NCI-H187 treated with DMSO at 0.1 percent for 48 hours (cell line): Measurements from ENCODE around the gene PRPSAP1.

Source experiments
- DNase-seq: peaks from one replicate; lab custom pipeline; 2025; lab: John Stamatoyannopoulos, UW

The PRPSAP1 gene

GRCh38 chr17:76264755-76265623 is 88.7 kb downstream of the PRPSAP1 start, which contains the start of gene UBALD2:
Gene UBALD2 (plus strand): TSS chr17:76265348. CDS start chr17:76265506, 158 bp downstream.
- peak; percentile 85 for DNase-seq

GRCh38 chr17:76264425-76264754 is 89.3 kb downstream of the PRPSAP1 start:
- DNase-seq: no peak

GRCh38 chr17:76263896-76264295 is 89.8 kb downstream of the PRPSAP1 start:
- DNase-seq: no peak

- no peak for DNase-seq
Measured at GRCh38 chr17:76262732-76263344, 90.9 kb downstream of the PRPSAP1 start.

DNA sequence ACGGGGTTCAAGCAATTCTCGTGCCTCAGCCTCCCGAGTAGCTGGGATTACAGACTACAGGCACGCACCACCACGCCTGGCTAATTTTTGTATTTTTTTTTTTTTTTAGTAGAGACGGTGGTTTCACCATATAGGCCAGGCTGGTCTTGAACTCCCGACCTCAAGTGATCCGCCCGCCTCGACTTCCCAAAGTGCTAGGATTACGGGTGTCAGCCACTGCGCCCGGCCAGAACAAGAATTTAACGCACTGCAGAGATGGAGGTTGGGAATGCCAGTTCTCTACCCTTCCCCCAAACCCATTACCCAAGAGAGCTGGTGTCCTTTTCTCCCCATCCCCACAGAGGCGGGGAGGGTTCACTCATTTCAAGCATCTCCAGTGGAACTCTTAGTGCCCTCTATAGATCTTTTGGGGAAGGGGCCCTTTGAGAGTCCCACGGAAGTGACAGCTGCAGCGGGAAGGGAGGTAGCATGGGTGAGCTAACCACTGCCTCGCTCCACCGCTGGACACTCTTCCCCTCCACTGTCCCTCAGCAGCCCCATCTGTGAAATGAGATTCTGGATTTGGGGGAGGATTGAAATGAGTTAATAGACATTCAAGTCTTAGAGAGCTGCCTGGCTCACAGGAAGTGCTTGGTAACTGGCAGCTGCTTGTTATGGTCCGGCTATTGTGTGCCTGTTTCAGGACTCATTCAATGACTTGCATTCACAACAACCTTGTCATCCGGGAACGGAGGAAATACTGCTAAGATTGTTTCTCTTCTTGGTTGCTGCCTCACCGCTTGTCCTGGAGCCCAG is 92.1 kb downstream of the PRPSAP1 start:
- no peak for DNase-seq

GRCh38 chr17:76260669-76261068 is 93.0 kb downstream of the PRPSAP1 start:
- no peak for DNase-seq

GRCh38 chr17:76260220-76260619 is 93.5 kb downstream of the PRPSAP1 start:
- no peak for DNase-seq
